Cardiac fibroblast (primary cell): ENCODE data around the gene PAIP1.
"Not testable (repeated sequence)": the region's sequence is repeated elsewhere in the genome, so short reads cannot be mapped to it uniquely, and the experiment has no call there.

Experiments used
- DNase-seq, 2 donors: peaks; one replicate each; pipeline versions ENCODE4 v3.0.0 to v3.0.0-alpha.2; 2010; ENCODE audit warnings: low read depth in 2 of 2
- H3K4me3 ChIP-seq, 2 donors: replicated peaks in 1 of 2; 1 replicate in 1 of 2; 2 replicates in 1 of 2; pipeline ENCODE4 v1.5.1; 2011; ENCODE audit warnings: low read depth in 2 of 2, low read length in 2 of 2, mild to moderate bottlenecking in 2 of 2, moderate library complexity in 1 of 2
- TF ChIP-seq, protein P1 (sequence below): IDR thresholded peaks from one replicate; pipeline ENCODE4 v1.5.1; 2011; ENCODE audit warnings: low read depth, mild to moderate bottlenecking, low read length, inconsistent platforms

The PAIP1 gene

GRCh38 chr5:43561356-43561755 lies 4.5 kb upstream of the PAIP1 start:
- no peak overlapping the region for H3K4me3 ChIP-seq
- TF ChIP-seq, protein P1, sequence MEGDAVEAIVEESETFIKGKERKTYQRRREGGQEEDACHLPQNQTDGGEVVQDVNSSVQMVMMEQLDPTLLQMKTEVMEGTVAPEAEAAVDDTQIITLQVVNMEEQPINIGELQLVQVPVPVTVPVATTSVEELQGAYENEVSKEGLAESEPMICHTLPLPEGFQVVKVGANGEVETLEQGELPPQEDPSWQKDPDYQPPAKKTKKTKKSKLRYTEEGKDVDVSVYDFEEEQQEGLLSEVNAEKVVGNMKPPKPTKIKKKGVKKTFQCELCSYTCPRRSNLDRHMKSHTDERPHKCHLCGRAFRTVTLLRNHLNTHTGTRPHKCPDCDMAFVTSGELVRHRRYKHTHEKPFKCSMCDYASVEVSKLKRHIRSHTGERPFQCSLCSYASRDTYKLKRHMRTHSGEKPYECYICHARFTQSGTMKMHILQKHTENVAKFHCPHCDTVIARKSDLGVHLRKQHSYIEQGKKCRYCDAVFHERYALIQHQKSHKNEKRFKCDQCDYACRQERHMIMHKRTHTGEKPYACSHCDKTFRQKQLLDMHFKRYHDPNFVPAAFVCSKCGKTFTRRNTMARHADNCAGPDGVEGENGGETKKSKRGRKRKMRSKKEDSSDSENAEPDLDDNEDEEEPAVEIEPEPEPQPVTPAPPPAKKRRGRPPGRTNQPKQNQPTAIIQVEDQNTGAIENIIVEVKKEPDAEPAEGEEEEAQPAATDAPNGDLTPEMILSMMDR, result no peak
- DNase-seq, result peak in 1 of 2 donors; percentile 79

GRCh38 chr5:43560128-43560527 lies 3.3 kb upstream of the PAIP1 start:
- DNase-seq, result peak; percentile 67 to 74
- no peak overlapping the region for H3K4me3 ChIP-seq
- TF ChIP-seq, protein P1, result no peak

DNA sequence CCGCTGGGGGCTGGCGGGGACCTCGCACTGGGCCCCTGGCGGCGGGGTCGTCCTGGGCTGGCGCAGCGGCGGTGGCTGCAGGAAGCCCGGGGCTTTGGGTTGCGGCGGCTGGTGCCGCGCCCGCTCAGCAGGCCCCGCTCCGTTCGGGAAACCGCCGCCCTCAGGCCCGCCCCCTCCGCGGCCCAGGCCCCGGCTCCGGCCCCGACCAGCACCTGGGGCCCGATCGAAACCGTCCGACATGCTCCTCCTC lies 345 bp downstream of the PAIP1 start:
- H3K4me3 ChIP-seq, result peak overlapping the region; percentile 81 to 91
- DNase-seq, result not testable (repeated sequence)

- H3K4me3 ChIP-seq, result peak overlapping the region; percentile 81 to 91
- TF ChIP-seq, protein P1, result no peak
- peak; percentile 41 to 43 for DNase-seq
Observed at GRCh38 chr5:43555895-43556606, 826 bp downstream of the PAIP1 start.

DNA sequence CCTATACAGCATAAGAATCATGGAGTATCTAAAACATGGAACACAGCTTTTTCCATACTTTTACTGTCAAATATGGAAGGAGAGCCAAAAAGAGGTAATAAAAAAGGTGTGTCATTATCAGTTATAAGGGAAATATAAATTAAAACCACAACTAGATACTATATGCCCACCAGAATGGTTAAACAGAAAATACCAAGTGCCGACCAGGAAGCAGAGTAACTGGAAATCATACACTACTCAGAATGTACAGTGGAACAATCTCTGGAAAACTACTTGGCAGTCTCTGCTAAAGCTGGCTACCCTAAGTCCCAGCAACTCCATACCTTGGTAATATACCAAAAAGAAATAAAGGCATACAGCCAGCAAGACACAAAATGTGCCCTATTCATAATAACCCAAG lies 2.4 kb downstream of the PAIP1 start:
- H3K4me3 ChIP-seq, result no peak overlapping the region
- DNase-seq, result no peak
- TF ChIP-seq, protein P1, result no peak

- no peak overlapping the region for H3K4me3 ChIP-seq
- DNase-seq, result peak; percentile 10 to 53
- TF ChIP-seq, protein P1, result no peak
Observed at GRCh38 chr5:43553381-43553780, 3.5 kb downstream of the PAIP1 start.

DNA sequence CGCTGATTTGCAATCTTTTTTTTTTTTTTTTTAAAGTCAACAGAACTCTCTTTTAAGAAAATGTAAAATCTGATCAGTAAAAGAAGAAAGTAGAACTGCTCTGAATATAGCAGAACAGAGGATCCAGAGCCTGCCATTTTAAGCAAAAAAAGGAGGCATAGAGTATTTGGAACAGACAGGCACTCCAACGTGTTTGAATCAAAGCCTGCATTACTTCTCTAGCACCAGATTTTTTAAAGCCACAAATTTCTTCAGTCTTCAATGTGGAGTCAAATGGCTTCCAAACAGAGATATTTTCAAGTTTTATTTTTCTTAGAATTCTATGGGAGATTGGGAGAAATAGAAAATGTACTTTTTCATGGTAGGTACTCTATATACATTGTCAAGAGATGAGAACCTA lies 5.1 kb downstream of the PAIP1 start:
- TF ChIP-seq, protein P1, result no peak
- no peak overlapping the region for H3K4me3 ChIP-seq
- DNase-seq, result no peak

GRCh38 chr5:43549272-43549671 lies 7.6 kb downstream of the PAIP1 start:
- not testable (repeated sequence) for DNase-seq, H3K4me3 ChIP-seq
